Ascending aorta (tissue), 2 donors: Measurements from ENCODE around the gene HGF. TPM values are rescaled to one million over a fixed set of nuclear protein-coding genes. Genes with fewer than 3 reads are reported as not detected.

Experiments
- DNase-seq, 2 donors: peaks; one replicate each; pipeline ENCODE4 v3.0.0-alpha.2; 2019; ENCODE audit warnings: low spot score in 2 of 2
- H3K27ac ChIP-seq, 2 donors: fragments of 200-600 bp; sonication (generic); one replicate each; pipeline ENCODE4 v1.5.1; 2016 to 2017; ENCODE audit warnings: mild to moderate bottlenecking in 1 of 2
- H3K27me3 ChIP-seq: fragments of 200-600 bp; sonication (generic); one replicate; pipeline ENCODE4 v1.5.1; 2017
- H3K36me3 ChIP-seq, 2 donors: fragments of 200-600 bp; sonication (generic); one replicate each; pipeline ENCODE4 v1.5.1; 2016
- H3K4me1 ChIP-seq, 2 donors: fragments of 200-600 bp; sonication (generic); one replicate each; pipeline ENCODE4 v1.5.1; 2016 to 2017; ENCODE audit warnings: mild to moderate bottlenecking in 1 of 2
- H3K4me3 ChIP-seq, 2 donors: fragments of 200-600 bp; sonication (generic); one replicate each; pipeline ENCODE4 v1.5.1; 2016 to 2017; ENCODE audit warnings: mild to moderate bottlenecking in 1 of 2
- H3K9me3 ChIP-seq, 2 donors: fragments of 200-600 bp; sonication (generic); one replicate each; pipeline ENCODE4 v1.5.1; 2016
- intact Hi-C: fragments of 100-400 bp; cut with DNase I; formaldehyde crosslinking; loops from one replicate; pipeline ENCODE4 v1.15.1; 2023
- total RNA-seq: library from RNA; depleted of rRNA; stranded (reverse); fragments of >200 nt; gene quantifications from one replicate; pipeline ENCODE4 v1.1.0, GENCODE V29; 2016
- TF ChIP-seq, protein P1 (sequence below), 3 experiments: fragments of 200-600 bp in 2 of 3; fragments of 450-650 bp in 1 of 3; sonication (generic) in 2 of 3; IDR thresholded peaks; one replicate each; pipeline ENCODE4 v1.5.1; 2016 to 2019; ENCODE audit warnings: antibody characterized with exemption in 3 of 3, mild to moderate bottlenecking in 1 of 3, moderate library complexity in 1 of 3

HGF gene
- total RNA-seq, 1 donor from 2014 or later, result 11.7 TPM

DNA sequence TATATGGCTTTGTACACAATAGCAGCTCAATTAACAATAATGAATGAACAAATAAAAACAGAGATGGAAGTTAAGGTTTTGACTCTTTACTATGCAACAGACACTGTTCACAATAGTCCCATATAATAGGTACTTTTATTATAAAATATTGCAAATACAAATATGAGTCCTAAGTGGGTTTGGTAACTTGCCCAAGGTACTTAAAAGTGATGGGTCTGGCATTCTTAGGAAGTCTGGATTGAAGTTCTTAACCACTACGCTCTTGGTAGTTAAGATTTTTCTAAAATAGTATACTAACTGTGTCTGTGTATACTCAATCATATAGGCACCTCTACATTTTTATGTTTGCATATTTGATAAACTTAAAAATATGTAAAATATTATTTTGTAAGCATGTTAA lies 55.5 kb downstream of the HGF start:
- Histone ChIP-seq H3K27ac (no peak overlapping the region), H3K4me1 (no peaks in the 10 kb centered on the region), H3K9me3 (no peaks in the 10 kb centered on the region), H3K27me3 (no peaks in the 10 kb centered on the region), H3K4me3 (no peak overlapping the region), H3K36me3 (no peaks in the 10 kb centered on the region)
- intact Hi-C loops, result no loop called here
- TF ChIP-seq, protein P1, sequence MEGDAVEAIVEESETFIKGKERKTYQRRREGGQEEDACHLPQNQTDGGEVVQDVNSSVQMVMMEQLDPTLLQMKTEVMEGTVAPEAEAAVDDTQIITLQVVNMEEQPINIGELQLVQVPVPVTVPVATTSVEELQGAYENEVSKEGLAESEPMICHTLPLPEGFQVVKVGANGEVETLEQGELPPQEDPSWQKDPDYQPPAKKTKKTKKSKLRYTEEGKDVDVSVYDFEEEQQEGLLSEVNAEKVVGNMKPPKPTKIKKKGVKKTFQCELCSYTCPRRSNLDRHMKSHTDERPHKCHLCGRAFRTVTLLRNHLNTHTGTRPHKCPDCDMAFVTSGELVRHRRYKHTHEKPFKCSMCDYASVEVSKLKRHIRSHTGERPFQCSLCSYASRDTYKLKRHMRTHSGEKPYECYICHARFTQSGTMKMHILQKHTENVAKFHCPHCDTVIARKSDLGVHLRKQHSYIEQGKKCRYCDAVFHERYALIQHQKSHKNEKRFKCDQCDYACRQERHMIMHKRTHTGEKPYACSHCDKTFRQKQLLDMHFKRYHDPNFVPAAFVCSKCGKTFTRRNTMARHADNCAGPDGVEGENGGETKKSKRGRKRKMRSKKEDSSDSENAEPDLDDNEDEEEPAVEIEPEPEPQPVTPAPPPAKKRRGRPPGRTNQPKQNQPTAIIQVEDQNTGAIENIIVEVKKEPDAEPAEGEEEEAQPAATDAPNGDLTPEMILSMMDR (IDR thresholded peaks at IDR 0.05), result no peak
- DNase-seq, result no peak

DNA sequence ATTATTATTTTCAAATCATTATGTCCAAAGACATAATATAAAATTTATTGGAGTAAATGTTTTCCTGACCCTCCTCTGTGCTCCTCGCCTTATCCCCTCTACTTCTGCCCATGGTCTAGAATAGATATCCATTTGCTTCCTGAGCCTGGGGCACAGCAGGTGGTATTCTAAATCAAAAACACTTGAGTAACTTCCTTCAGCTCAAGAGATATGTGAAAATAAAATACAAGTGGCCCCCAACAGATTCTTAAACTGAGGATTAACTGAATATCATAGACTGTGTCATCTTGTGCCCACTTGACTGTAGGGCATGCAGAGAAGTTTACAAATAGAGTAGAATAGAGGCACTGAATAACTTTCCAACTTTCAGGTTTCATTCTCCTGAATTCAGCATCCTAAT lies 59.1 kb downstream of the HGF start:
- intact Hi-C loops, result no loop called here
- H3K27me3 ChIP-seq, result no peaks in the 10 kb centered on the region
- DNase-seq, result no peak
- no peaks in the 10 kb centered on the region for H3K9me3 ChIP-seq
- no peak overlapping the region for H3K4me3 ChIP-seq
- H3K4me1 ChIP-seq, result no peaks in the 10 kb centered on the region
- H3K36me3 ChIP-seq, result no peaks in the 10 kb centered on the region
- TF ChIP-seq, protein P1 (IDR thresholded peaks at IDR 0.05), result no peak
- H3K27ac ChIP-seq, result no peak overlapping the region

DNA sequence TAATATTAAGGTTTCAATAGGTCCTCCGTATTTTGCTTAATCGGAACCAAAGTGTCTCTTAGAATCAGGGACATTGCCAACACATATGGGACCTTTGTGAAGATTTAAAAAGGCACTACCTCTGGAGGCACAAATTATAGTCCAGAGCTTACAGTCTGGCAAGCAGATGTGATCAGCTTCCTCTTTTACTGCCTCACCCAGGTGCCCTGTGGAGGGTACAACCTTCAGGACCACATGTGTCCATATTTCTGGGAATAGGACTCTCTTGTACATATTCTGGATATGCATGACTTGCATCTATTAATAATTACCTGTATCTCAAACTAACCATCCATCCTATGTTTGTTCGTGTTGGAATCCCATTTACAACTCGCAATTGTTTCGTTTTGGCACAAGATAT lies 60.0 kb downstream of the HGF start:
- Histone ChIP-seq H3K9me3 (no peaks in the 10 kb centered on the region), H3K27ac (no peak overlapping the region), H3K4me1 (no peaks in the 10 kb centered on the region), H3K36me3 (no peaks in the 10 kb centered on the region), H3K27me3 (no peaks in the 10 kb centered on the region), H3K4me3 (no peak overlapping the region)
- TF ChIP-seq, protein P1 (IDR thresholded peaks at IDR 0.05), result no peak
- DNase-seq, result no peak
- intact Hi-C loops, result no loop called here

DNA sequence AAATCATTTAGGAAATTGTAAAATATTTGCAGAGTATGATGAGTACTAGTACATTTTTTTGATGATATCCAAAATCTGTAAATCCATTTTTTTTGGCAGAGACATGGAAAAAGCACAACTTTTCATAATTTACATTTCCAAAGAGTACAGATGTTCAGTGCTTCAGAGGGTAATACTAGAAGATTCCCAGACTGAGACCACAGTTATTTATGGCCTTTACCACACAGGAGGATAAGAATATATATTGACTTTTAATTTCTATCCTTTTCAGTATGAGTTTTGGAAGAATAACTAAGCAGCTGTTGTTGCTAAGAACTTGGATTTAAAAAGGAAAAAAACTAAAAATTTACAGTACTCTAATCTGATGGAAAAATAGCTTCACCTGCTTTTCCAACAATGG lies 61.9 kb downstream of the HGF start:
- TF ChIP-seq, protein P1 (IDR thresholded peaks at IDR 0.05), result no peak
- H3K4me1 ChIP-seq, result no peaks in the 10 kb centered on the region
- intact Hi-C loops, result no loop called here
- no peaks in the 10 kb centered on the region for H3K27me3 ChIP-seq
- H3K36me3 ChIP-seq, result no peaks in the 10 kb centered on the region
- no peaks in the 10 kb centered on the region for H3K9me3 ChIP-seq
- no peak overlapping the region for H3K27ac ChIP-seq
- H3K4me3 ChIP-seq, result no peak overlapping the region
- DNase-seq, result no peak

DNA sequence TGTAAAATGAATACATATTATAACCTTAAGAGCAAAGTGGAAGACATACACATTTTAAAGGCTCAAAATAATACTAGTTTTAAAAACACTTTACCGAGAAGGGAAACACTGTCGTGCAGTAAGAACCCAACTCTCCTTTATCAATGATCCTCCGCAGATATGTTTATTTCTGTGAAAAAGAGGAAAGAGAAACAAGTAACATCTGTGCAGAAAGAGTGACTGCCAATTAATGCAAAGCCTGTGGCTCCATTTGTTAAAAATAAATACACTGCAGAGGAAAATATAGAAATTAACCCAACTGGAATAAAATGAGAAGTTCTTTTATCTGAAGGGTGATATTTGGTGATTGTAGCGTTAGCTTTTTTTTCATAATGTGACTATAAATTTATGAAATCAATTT lies 62.7 kb downstream of the HGF start:
- no peaks in the 10 kb centered on the region for H3K36me3 ChIP-seq
- H3K27ac ChIP-seq, result no peak overlapping the region
- H3K9me3 ChIP-seq, result no peaks in the 10 kb centered on the region
- intact Hi-C loops, result no loop called here
- no peaks in the 10 kb centered on the region for H3K4me1 ChIP-seq
- H3K27me3 ChIP-seq, result no peaks in the 10 kb centered on the region
- no peak for DNase-seq
- TF ChIP-seq, protein P1 (IDR thresholded peaks at IDR 0.05), result no peak
- no peak overlapping the region for H3K4me3 ChIP-seq

DNA sequence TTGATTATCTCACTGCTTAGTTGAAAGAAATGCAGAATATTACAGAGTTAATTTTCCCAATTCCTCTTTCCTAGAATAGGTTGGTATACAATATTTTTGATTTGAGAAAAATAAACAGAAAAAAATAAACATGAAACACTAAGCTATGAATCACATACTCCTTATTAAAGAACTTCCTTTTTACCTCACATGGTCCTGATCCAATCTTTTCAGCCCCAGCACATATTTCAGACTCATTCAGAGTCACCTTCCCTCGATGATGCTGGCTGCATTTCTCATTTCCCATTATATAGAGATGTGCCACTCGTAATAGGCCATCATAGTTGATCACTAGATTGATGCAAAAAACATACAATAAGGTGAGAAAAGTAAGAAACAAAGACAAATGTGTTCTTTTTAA lies 64.6 kb downstream of the HGF start:
- Histone ChIP-seq H3K27ac (no peak overlapping the region), H3K9me3 (no peaks in the 10 kb centered on the region), H3K4me1 (no peaks in the 10 kb centered on the region), H3K27me3 (no peaks in the 10 kb centered on the region), H3K36me3 (no peaks in the 10 kb centered on the region), H3K4me3 (no peak overlapping the region)
- TF ChIP-seq, protein P1 (IDR thresholded peaks at IDR 0.05), result no peak
- no peak for DNase-seq
- intact Hi-C loops, result no loop called here
